Prostate gland (tissue), 2 donors: ENCODE data around the gene POLE.

ENCODE experiments used
- POLR2A ChIP-seq: fragments of 450-650 bp; IDR thresholded peaks from one replicate; pipeline ENCODE4 v1.6.1; 2016; ENCODE audit warnings: antibody characterized with exemption, mild to moderate bottlenecking
- TF ChIP-seq, protein P1 (sequence below), 4 experiments: fragments of 200-600 bp in 2 of 4; fragments of 450-650 bp in 2 of 4; sonication (generic) in 2 of 4; IDR thresholded peaks; 1 replicate in 3 of 4; 2 replicates in 1 of 4; pipeline ENCODE4 v1.5.1; 2016 to 2019; ENCODE audit warnings: antibody characterized with exemption in 4 of 4, mild to moderate bottlenecking in 2 of 4, moderate library complexity in 2 of 4

DNA sequence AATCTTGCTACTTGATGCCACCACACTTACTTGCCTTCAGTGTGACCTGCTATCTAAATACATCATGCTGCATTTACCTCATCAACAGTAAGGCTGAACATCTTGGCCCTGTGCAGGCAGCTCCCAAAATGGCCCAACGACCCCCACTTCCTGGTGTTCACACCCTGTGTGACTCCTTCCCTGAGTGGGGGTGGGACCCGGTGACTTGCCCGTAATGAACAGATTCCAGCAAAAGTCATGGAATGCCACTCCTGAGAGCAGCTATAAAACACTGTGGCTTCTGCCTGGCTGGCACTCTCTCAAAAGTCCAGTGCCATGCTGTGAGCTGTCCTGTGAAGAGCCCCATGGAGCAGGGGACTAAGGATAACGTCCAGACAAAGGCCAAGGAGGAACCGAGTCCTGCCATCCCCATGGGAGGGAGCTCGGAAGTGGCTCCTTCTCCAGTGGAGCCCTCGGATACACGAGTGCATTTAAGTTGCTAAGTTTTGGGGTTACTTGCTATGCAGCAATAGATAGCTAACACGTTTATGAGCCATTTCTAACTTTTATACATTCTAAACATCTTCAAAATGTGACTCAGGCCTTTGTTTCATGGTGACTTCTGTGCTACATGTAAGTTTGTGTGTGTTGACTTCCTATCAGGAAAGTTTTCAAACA, 35.6 kb downstream of the POLE start:
- no peak for TF ChIP-seq POLR2A
- TF ChIP-seq, protein P1, sequence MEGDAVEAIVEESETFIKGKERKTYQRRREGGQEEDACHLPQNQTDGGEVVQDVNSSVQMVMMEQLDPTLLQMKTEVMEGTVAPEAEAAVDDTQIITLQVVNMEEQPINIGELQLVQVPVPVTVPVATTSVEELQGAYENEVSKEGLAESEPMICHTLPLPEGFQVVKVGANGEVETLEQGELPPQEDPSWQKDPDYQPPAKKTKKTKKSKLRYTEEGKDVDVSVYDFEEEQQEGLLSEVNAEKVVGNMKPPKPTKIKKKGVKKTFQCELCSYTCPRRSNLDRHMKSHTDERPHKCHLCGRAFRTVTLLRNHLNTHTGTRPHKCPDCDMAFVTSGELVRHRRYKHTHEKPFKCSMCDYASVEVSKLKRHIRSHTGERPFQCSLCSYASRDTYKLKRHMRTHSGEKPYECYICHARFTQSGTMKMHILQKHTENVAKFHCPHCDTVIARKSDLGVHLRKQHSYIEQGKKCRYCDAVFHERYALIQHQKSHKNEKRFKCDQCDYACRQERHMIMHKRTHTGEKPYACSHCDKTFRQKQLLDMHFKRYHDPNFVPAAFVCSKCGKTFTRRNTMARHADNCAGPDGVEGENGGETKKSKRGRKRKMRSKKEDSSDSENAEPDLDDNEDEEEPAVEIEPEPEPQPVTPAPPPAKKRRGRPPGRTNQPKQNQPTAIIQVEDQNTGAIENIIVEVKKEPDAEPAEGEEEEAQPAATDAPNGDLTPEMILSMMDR (IDR thresholded peaks at IDR 0.05) = no peak
